Measurements from ENCODE around the gene APRT. TPM values are rescaled to one million over a fixed set of nuclear protein-coding genes. Genes with fewer than 3 reads are reported as not detected.

The APRT gene
- total RNA-seq, 2 donors from 2014 or later = 165 to 211 TPM

DNA sequence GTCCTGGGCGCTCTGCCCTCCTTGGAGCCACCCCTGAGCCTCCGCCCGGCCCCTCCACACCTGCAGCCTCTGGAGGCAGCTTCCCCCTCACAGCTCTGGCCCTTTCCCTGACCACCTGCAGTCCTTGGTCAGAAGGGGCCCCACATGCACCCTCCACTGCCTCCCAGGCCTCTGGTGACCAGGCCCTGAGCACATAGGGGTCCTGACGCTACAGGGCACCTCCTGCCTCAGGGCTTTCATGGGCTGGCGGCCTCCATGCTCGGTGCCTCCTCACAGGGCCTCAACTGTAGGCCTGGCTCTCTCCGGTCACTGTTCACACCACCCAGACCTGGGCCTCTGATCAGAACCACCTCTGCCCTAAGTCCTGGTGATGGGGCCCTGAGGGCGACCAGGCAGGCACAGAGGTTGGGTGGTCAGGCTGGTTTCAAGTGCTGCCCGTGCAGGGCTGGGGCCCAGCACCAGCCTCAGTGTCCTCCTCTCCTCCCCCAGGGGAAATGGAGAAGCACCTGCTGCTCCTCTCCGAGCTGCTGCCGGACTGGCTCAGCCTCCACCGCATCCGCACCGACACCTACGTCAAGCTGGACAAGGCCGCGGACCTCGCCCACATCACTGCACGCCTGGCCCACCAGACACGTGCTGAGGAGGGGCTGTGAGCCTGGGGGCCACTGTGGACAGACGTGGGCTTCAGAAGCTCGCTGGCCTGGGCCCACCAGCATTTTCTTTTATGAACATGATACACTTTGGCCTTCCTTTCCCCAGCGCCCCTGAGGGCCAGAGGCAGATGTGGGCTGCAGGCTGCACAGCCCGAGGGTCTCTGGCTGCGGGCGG lies 3.9 kb downstream of the APRT start:
- WGBS = 91% methylated on average over 19 of the region's 26 CpGs
- TF ChIP-seq POLR2A (IDR thresholded peaks at IDR 0.05) (no peak), POLR2AphosphoS5 (IDR thresholded peaks at IDR 0.05) (no peak)
- TF ChIP-seq, protein P1, sequence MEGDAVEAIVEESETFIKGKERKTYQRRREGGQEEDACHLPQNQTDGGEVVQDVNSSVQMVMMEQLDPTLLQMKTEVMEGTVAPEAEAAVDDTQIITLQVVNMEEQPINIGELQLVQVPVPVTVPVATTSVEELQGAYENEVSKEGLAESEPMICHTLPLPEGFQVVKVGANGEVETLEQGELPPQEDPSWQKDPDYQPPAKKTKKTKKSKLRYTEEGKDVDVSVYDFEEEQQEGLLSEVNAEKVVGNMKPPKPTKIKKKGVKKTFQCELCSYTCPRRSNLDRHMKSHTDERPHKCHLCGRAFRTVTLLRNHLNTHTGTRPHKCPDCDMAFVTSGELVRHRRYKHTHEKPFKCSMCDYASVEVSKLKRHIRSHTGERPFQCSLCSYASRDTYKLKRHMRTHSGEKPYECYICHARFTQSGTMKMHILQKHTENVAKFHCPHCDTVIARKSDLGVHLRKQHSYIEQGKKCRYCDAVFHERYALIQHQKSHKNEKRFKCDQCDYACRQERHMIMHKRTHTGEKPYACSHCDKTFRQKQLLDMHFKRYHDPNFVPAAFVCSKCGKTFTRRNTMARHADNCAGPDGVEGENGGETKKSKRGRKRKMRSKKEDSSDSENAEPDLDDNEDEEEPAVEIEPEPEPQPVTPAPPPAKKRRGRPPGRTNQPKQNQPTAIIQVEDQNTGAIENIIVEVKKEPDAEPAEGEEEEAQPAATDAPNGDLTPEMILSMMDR (IDR thresholded peaks at IDR 0.05) = no peak
- peaks cover 15% of the 10 kb centered on the region for H3K4me1 ChIP-seq (replicated peaks)
- H3K27ac ChIP-seq = no peak overlapping the region
- no peaks in the 10 kb centered on the region for H3K9me3 ChIP-seq
- no peaks in the 10 kb centered on the region for H3K27me3 ChIP-seq (replicated peaks; ENCODE audit: insufficient read depth)
- H3K4me3 ChIP-seq = no peak overlapping the region
- intact Hi-C loops (cut with DNase I) = no loop called here
- H3K36me3 ChIP-seq = no peaks in the 10 kb centered on the region
- no peak for DNase-seq (ENCODE audit: low spot score)

DNA sequence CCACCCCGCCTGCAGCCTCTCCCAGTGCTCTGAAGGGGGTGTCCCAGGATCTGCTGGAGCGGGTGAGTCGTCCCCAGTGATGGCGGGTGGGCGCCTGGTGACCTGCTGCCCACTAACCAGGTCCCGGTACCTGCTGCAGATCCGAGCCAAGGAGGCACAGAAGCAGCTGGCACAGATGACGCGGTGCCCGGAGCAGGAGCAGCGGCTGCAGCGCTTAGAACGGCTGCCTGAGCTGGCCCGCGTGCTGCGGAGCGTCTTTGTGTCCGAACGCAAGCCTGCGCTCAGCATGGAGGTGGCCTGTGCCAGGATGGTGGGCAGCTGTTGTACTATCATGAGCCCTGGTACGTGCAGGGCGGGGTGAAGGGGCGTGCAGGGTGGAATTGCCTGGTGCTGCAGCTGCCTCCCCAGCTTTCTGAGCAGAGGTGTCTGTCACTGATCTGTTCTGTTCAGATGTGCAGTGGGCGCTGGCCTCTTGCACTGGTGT lies 4.5 kb downstream of the APRT start:
- Histone ChIP-seq H3K36me3 (no peaks in the 10 kb centered on the region), H3K4me1 (replicated peaks) (peaks cover 15% of the 10 kb centered on the region), H3K27ac (no peak overlapping the region), H3K4me3 (no peak overlapping the region), H3K27me3 (replicated peaks; ENCODE audit: insufficient read depth) (no peaks in the 10 kb centered on the region), H3K9me3 (no peaks in the 10 kb centered on the region)
- intact Hi-C loops (cut with DNase I) = no loop called here
- no peak for TF ChIP-seq POLR2AphosphoS5 (IDR thresholded peaks at IDR 0.05)
- no peak for TF ChIP-seq POLR2A (IDR thresholded peaks at IDR 0.05)
- TF ChIP-seq, protein P1 (IDR thresholded peaks at IDR 0.05) = no peak
- no peak for DNase-seq (ENCODE audit: low spot score)
- WGBS = 84% methylated on average over 18 of the region's 24 CpGs

DNA sequence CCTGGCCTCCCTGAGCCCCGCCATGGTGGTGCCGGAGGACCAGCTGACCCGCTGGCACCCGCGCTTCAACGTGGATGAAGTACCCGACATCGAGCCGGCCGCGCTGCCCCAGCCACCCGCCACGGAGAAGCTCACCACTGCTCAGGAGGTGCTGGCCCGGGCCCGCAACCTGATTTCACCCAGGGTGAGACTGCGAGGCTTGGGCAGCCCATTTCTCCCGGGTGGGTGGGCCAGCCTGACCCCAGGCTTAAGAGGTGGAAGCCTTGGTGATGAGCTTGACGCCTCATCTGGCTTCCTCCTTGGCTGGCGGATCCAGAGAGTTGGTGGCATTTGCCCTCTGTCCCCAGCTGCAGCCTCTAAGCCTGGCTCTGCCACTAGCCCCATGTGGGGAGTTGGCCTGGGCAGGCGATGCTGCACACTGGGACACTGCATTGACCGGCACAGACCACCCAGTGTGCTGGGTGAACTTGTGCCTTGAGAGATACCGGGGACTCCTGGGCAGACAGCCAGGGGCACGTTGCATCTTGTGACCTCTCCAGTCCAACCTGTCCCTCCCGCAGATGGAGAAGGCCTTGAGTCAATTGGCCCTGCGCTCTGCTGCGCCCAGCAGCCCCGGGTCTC lies 5.1 kb downstream of the APRT start:
- TF ChIP-seq POLR2AphosphoS5 (IDR thresholded peaks at IDR 0.05) (no peak), POLR2A (IDR thresholded peaks at IDR 0.05) (no peak)
- TF ChIP-seq, protein P1 (IDR thresholded peaks at IDR 0.05) = no peak
- no peak overlapping the region for H3K4me3 ChIP-seq
- H3K36me3 ChIP-seq = no peaks in the 10 kb centered on the region
- H3K27ac ChIP-seq = no peak overlapping the region
- DNase-seq (ENCODE audit: low spot score) = no peak
- no peaks in the 10 kb centered on the region for H3K27me3 ChIP-seq (replicated peaks; ENCODE audit: insufficient read depth)
- intact Hi-C loops (cut with DNase I) = no loop called here
- no peaks in the 10 kb centered on the region for H3K9me3 ChIP-seq
- whole genome bisulfite sequencing = 86% methylated on average over 20 of the region's 27 CpGs
- H3K4me1 ChIP-seq (replicated peaks) = peaks cover 15% of the 10 kb centered on the region

DNA sequence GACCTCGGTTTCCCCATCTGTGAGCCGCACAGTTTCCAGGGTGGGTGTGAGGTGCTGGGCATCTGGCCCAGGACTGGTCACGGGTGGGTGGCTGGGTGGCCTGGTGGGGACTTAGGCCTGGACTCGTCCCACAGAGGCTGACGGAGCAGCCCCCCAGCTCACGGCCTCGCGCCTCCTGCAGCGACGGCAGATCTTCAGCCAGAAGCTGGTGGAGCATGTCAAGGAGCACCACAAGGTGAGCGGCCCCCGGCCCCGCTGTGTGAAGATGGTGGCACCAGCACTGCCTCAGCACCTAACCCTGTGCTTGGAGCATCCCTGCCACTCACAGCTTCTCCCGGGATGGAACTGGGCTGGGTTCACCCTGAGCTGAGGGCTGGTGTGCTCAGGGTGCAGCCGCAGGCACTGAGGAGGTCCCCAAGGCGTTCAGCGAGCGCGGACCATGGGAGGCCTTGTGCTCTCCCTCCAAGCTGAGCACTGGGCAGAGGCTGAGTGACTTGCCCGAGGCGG lies 5.8 kb downstream of the APRT start:
- TF ChIP-seq, protein P1 (IDR thresholded peaks at IDR 0.05) = no peak
- TF ChIP-seq POLR2AphosphoS5 (IDR thresholded peaks at IDR 0.05) = no peak
- TF ChIP-seq POLR2A (IDR thresholded peaks at IDR 0.05) = no peak
- H3K9me3 ChIP-seq = no peaks in the 10 kb centered on the region
- H3K27ac ChIP-seq = no peak overlapping the region
- H3K27me3 ChIP-seq (replicated peaks; ENCODE audit: insufficient read depth) = no peaks in the 10 kb centered on the region
- no peak for DNase-seq (ENCODE audit: low spot score)
- no peak overlapping the region for H3K4me3 ChIP-seq
- intact Hi-C loops (cut with DNase I) = no loop called here
- no peaks in the 10 kb centered on the region for H3K36me3 ChIP-seq
- WGBS = 93% methylated on average over 21 of the region's 21 CpGs
- peaks cover 14% of the 10 kb centered on the region for H3K4me1 ChIP-seq (replicated peaks)

Data from prostate gland (tissue), 2 donors.